Spleen (tissue), 7 donors: ENCODE data around the gene TNFRSF21.

Experiments used
- POLR2A ChIP-seq, 3 donors: fragments of 450-650 bp; IDR thresholded peaks; one replicate each; pipeline ENCODE4 v1.5.1; 2017; ENCODE audit warnings: antibody characterized with exemption in 3 of 3, mild to moderate bottlenecking in 1 of 3
- TF ChIP-seq, protein P1 (sequence below), 11 experiments: fragments of 200-600 bp in 7 of 11; fragments of 450-650 bp in 4 of 11; sonication (generic) in 4 of 11; IDR thresholded peaks in 8 of 11; conservative IDR thresholded peaks in 3 of 11; 1 replicate in 7 of 11; 2 replicates in 4 of 11; pipeline versions ENCODE4 v1.4.0 to v1.8.0; 2016 to 2021; ENCODE audit warnings: antibody characterized with exemption in 11 of 11, inconsistent platforms in 4 of 11, mild to moderate bottlenecking in 1 of 11
- donor health status: DM: no; HTN: no; CAD: no; lungs with moderate emphysema.
- donor health status: DM: no; HTN: no; CAD: no.
- donor health status: DM: no; HTN: no; CAD: no.

DNA sequence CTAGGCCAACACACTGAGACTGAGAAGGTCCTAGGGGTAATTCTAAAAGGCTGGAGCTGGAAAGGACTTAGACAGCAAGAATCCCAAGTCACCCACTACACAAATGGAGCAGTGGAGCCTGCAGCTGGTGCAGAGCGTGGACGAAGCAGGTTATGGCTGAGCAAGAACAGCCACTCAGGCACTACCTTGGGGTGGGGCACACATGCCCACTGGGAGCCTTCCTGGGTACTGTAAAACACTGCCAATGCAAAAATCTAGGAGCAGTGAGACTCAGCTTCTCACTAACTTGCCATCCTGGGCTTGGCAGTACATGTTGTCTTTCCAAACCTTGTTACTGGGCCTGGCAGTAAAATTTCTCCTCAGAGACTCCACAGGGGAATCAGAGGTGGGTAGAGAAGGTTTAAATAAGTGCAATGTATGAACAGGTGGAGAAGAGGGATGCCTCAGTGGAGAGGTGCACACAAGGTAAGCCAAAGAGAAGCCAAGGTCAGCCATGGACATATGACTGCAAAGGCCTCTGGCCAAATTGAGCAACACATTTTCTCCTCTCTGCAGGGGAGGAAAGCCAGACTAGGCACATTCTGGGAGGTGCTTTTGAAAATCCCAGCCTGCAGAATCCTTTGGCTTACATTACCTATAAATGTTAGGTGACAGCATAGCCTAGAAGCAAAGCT, 105.6 kb downstream of the TNFRSF21 start:
- TF ChIP-seq, protein P1, sequence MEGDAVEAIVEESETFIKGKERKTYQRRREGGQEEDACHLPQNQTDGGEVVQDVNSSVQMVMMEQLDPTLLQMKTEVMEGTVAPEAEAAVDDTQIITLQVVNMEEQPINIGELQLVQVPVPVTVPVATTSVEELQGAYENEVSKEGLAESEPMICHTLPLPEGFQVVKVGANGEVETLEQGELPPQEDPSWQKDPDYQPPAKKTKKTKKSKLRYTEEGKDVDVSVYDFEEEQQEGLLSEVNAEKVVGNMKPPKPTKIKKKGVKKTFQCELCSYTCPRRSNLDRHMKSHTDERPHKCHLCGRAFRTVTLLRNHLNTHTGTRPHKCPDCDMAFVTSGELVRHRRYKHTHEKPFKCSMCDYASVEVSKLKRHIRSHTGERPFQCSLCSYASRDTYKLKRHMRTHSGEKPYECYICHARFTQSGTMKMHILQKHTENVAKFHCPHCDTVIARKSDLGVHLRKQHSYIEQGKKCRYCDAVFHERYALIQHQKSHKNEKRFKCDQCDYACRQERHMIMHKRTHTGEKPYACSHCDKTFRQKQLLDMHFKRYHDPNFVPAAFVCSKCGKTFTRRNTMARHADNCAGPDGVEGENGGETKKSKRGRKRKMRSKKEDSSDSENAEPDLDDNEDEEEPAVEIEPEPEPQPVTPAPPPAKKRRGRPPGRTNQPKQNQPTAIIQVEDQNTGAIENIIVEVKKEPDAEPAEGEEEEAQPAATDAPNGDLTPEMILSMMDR (IDR thresholded peaks at IDR 0.05 in 8 of 11, conservative IDR thresholded peaks at IDR 0.05 in 3 of 11): no peak
- TF ChIP-seq POLR2A (IDR thresholded peaks at IDR 0.05): no peak
